GM23338 (cell line): ENCODE results near the gene TUBB3. TPM values are rescaled to one million over a fixed set of nuclear protein-coding genes. Genes with fewer than 3 reads are reported as not detected.

Experiments used
- ATAC-seq: fragments of 200-7000 bp; cut with Tn5 transposase; 3 replicates; pipeline ENCODE4 v1.9.1; 2020
- DNase-seq: peaks from one replicate; pipeline ENCODE4 v3.0.0-alpha.2; 2015; ENCODE audit warnings: low spot score
- H2AFZ ChIP-seq: fragments of 200-600 bp; sonication (generic); 2 replicates; pipeline ENCODE4 v1.8.0; 2016; ENCODE audit warnings: antibody characterized with exemption, mild to moderate bottlenecking, moderate library complexity
- H3F3A ChIP-seq: fragments of 200-600 bp; sonication (generic); replicated peaks from 2 replicates; pipeline ENCODE4 v1.8.0; 2017; ENCODE audit warnings: antibody characterized with exemption, mixed run types, low read depth
- H3K27ac ChIP-seq: fragments of 200-600 bp; sonication (generic); 2 replicates; pipeline ENCODE4 v1.6.1; 2016; ENCODE audit warnings: low read depth
- H3K27me3 ChIP-seq: fragments of 200-600 bp; sonication (generic); 2 replicates; pipeline ENCODE4 v1.8.0; 2016; ENCODE audit warnings: mild to moderate bottlenecking, mixed run types, moderate library complexity; ENCODE audit not compliant: insufficient read depth
- H3K36me3 ChIP-seq: fragments of 200-600 bp; sonication (generic); 2 replicates; pipeline ENCODE4 v1.8.0; 2016; ENCODE audit warnings: mild to moderate bottlenecking; ENCODE audit not compliant: insufficient read depth
- H3K4me1 ChIP-seq: fragments of 200-600 bp; sonication (generic); 2 replicates; pipeline ENCODE4 v1.8.0; 2016; ENCODE audit warnings: mild to moderate bottlenecking, moderate library complexity; ENCODE audit not compliant: insufficient read depth
- H3K4me2 ChIP-seq: fragments of 200-600 bp; sonication (generic); 2 replicates; pipeline ENCODE4 v1.7.1; 2017; ENCODE audit warnings: mixed run types
- H3K4me3 ChIP-seq: fragments of 200-600 bp; sonication (generic); 2 replicates; pipeline ENCODE4 v1.6.1; 2016; ENCODE audit warnings: mixed run types
- H3K79me2 ChIP-seq: fragments of 200-600 bp; sonication (generic); replicated peaks from 2 replicates; pipeline ENCODE4 v1.8.0; 2017; ENCODE audit warnings: mild to moderate bottlenecking; ENCODE audit not compliant: insufficient read depth
- H3K9me2 ChIP-seq: fragments of 200-600 bp; sonication (generic); 2 replicates; pipeline ENCODE4 v1.8.0; 2017; ENCODE audit not compliant: insufficient read depth
- H4K20me1 ChIP-seq: fragments of 200-600 bp; sonication (generic); replicated peaks from 2 replicates; pipeline ENCODE4 v1.8.0; 2017; ENCODE audit warnings: mild to moderate bottlenecking; ENCODE audit not compliant: insufficient read depth
- H3K27ac Mint-ChIP-seq: 2 replicates; pipeline ENCODE4 v1.8.0; 2020; ENCODE audit warnings: inconsistent platforms, mild to moderate bottlenecking, moderate library complexity, mixed read lengths
- H3K27me3 Mint-ChIP-seq: 3 replicates; pipeline ENCODE4 v1.8.0; 2022; ENCODE audit warnings: low read depth, mild to moderate bottlenecking, moderate library complexity, mixed read lengths, inconsistent platforms; ENCODE audit not compliant: insufficient read depth, poor library complexity
- H3K36me3 Mint-ChIP-seq: 3 replicates; pipeline ENCODE4 v1.8.0; 2021; ENCODE audit warnings: low read depth, mild to moderate bottlenecking, inconsistent platforms, moderate library complexity, mixed read lengths
- H3K4me1 Mint-ChIP-seq: 3 replicates; pipeline ENCODE4 v1.8.0; 2020; ENCODE audit warnings: mild to moderate bottlenecking, inconsistent platforms, mixed read lengths
- H3K4me3 Mint-ChIP-seq: 3 replicates; pipeline ENCODE4 v1.8.0; 2021; ENCODE audit warnings: moderate library complexity, mild to moderate bottlenecking, inconsistent platforms, mixed read lengths
- H3K9me3 Mint-ChIP-seq: 3 replicates; pipeline ENCODE4 v1.8.0; 2020; ENCODE audit warnings: moderate library complexity, mild to moderate bottlenecking, inconsistent platforms, mixed read lengths
- CREB1 ChIP-seq: fragments of 250-450 bp; sonication (Bioruptor Pico); IDR thresholded peaks from 2 replicates; pipeline ENCODE4 v1.5.0; 2020; ENCODE audit warnings: low read depth, mild to moderate bottlenecking, moderate library complexity
- CTCF ChIP-seq, 2 experiments: fragments of 200-600 bp in 1 of 2; sonication (generic) in 1 of 2; conservative IDR thresholded peaks; 2 replicates each; pipeline versions ENCODE4 v1.5.1 to v1.6.1; 2016 to 2017; ENCODE audit warnings: antibody characterized with exemption in 2 of 2, low read depth in 2 of 2, mild to moderate bottlenecking in 2 of 2, moderate library complexity in 1 of 2
- EZH2 ChIP-seq: fragments of 200-600 bp; sonication (generic); IDR thresholded peaks from one replicate; pipeline ENCODE4 v1.8.0; 2017; ENCODE audit warnings: antibody characterized with exemption, mild to moderate bottlenecking, low read depth; ENCODE audit not compliant: unreplicated experiment
- EZH2phosphoT487 ChIP-seq: fragments of 200-600 bp; sonication (generic); IDR thresholded peaks from one replicate; pipeline ENCODE4 v1.8.1; 2018; ENCODE audit warnings: antibody characterized with exemption; ENCODE audit not compliant: unreplicated experiment
- JUNB ChIP-seq: IDR thresholded peaks from one replicate; pipeline ENCODE4 v1.6.1; 2016; ENCODE audit warnings: antibody characterized with exemption; ENCODE audit not compliant: unreplicated experiment
- NANOG ChIP-seq: IDR thresholded peaks from 2 replicates; pipeline ENCODE4 v1.6.1; 2016; ENCODE audit warnings: antibody characterized with exemption, borderline replicate concordance
- POLR2AphosphoS5 ChIP-seq: IDR thresholded peaks from 2 replicates; pipeline ENCODE4 v1.6.1; 2016; ENCODE audit warnings: antibody characterized with exemption, low read depth
- STAT1 ChIP-seq: IDR thresholded peaks from one replicate; pipeline ENCODE4 v1.6.1; 2016; ENCODE audit warnings: antibody characterized with exemption; ENCODE audit not compliant: unreplicated experiment
- ZNF331 ChIP-seq: fragments of 250-450 bp; sonication (Bioruptor Pico); IDR thresholded peaks from 2 replicates; pipeline ENCODE4 v1.5.0; 2020; ENCODE audit warnings: low read depth, mild to moderate bottlenecking, moderate library complexity
- ZNF462 ChIP-seq: fragments of 250-450 bp; sonication (Bioruptor Pico); IDR thresholded peaks from 2 replicates; pipeline ENCODE4 v1.5.0; 2020; ENCODE audit warnings: mild to moderate bottlenecking, moderate library complexity
- polyA plus RNA-seq: library from polyadenylated mRNA; unstranded; fragments of >200 nt; fragmentation: Nextera tagmentation; extraction: Ambion mirVana; gene quantifications from 2 replicates; pipeline ENCODE4 v1.2.1, GENCODE V29; 2016
- total RNA-seq: library from RNA; depleted of rRNA; stranded (reverse); fragments of >200 nt; shearing (Covaris generic); gene quantifications from 2 replicates; pipeline ENCODE4 v1.2.3, GENCODE V29; 2014
- TF ChIP-seq, protein P1 (sequence below): IDR thresholded peaks from one replicate; pipeline ENCODE4 v1.6.1; 2018; ENCODE audit warnings: antibody characterized with exemption; ENCODE audit not compliant: unreplicated experiment

TUBB3 gene
- total and polyA plus RNA-seq, 2 experiments from 2014 or later: 149 to 443 TPM

- no peak for DNase-seq
- H3K27ac Mint-ChIP-seq: peak overlapping the region; percentile 98
- no peak for ATAC-seq
These were observed 50.1 kb downstream of the TUBB3 start for GRCh38 chr16:89973235-89973634.

More at GRCh38 chr16:89973235-89973634, 50.1 kb downstream of the TUBB3 start:
- Histone ChIP-seq H4K20me1 (peaks cover 11% of the 10 kb centered on the region; the same call in 1 of the 2 replicates), H2AFZ (peak overlapping the region; percentile 99), H3K27ac (peak overlapping the region; percentile 94; the same call in 1 of the 2 replicates), H3F3A (peaks cover 7% of the 10 kb centered on the region; the same call in 1 of the 2 replicates), H3K9me2 (no peaks in the 10 kb centered on the region), H3K4me2 (peak overlapping the region; percentile 98), H3K4me1 (peaks cover 7% of the 10 kb centered on the region; the same call in 1 of the 2 replicates), H3K79me2 (peaks cover 67% of the 10 kb centered on the region), H3K4me3 (peak overlapping the region; percentile 99), H3K27me3 (no peaks in the 10 kb centered on the region), H3K36me3 (no peaks in the 10 kb centered on the region)
- peaks cover 14% of the 10 kb centered on the region for H3K4me1 Mint-ChIP-seq
- TF ChIP-seq ZNF462 (CRISPR knock-in tag) (no peak), JUNB (no peak), CREB1 (CRISPR knock-in tag) (no peak), POLR2AphosphoS5 (no peak), NANOG (no peak), STAT1 (no peak), CTCF (conservative IDR thresholded peaks at IDR 0.05; ENCODE audit: low read depth in 2 of 2) (no peak), EZH2phosphoT487 (no peak), ZNF331 (no peak), EZH2 (no peak)
- TF ChIP-seq, protein P1, sequence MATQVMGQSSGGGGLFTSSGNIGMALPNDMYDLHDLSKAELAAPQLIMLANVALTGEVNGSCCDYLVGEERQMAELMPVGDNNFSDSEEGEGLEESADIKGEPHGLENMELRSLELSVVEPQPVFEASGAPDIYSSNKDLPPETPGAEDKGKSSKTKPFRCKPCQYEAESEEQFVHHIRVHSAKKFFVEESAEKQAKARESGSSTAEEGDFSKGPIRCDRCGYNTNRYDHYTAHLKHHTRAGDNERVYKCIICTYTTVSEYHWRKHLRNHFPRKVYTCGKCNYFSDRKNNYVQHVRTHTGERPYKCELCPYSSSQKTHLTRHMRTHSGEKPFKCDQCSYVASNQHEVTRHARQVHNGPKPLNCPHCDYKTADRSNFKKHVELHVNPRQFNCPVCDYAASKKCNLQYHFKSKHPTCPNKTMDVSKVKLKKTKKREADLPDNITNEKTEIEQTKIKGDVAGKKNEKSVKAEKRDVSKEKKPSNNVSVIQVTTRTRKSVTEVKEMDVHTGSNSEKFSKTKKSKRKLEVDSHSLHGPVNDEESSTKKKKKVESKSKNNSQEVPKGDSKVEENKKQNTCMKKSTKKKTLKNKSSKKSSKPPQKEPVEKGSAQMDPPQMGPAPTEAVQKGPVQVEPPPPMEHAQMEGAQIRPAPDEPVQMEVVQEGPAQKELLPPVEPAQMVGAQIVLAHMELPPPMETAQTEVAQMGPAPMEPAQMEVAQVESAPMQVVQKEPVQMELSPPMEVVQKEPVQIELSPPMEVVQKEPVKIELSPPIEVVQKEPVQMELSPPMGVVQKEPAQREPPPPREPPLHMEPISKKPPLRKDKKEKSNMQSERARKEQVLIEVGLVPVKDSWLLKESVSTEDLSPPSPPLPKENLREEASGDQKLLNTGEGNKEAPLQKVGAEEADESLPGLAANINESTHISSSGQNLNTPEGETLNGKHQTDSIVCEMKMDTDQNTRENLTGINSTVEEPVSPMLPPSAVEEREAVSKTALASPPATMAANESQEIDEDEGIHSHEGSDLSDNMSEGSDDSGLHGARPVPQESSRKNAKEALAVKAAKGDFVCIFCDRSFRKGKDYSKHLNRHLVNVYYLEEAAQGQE: no peak
- peaks cover 33% of the 10 kb centered on the region for H3K36me3 Mint-ChIP-seq
- H3K27me3 Mint-ChIP-seq: peaks cover 23% of the 10 kb centered on the region
- H3K9me3 Mint-ChIP-seq: peaks cover 33% of the 10 kb centered on the region
- H3K4me3 Mint-ChIP-seq: peak overlapping the region; percentile 98
